ENCODE data around the gene RASGRF2. TPM values are rescaled to one million over a fixed set of nuclear protein-coding genes. Genes with fewer than 3 reads are reported as not detected.

RASGRF2 gene
- total RNA-seq, 1 experiment from 2014 or later, result not detected

DNA sequence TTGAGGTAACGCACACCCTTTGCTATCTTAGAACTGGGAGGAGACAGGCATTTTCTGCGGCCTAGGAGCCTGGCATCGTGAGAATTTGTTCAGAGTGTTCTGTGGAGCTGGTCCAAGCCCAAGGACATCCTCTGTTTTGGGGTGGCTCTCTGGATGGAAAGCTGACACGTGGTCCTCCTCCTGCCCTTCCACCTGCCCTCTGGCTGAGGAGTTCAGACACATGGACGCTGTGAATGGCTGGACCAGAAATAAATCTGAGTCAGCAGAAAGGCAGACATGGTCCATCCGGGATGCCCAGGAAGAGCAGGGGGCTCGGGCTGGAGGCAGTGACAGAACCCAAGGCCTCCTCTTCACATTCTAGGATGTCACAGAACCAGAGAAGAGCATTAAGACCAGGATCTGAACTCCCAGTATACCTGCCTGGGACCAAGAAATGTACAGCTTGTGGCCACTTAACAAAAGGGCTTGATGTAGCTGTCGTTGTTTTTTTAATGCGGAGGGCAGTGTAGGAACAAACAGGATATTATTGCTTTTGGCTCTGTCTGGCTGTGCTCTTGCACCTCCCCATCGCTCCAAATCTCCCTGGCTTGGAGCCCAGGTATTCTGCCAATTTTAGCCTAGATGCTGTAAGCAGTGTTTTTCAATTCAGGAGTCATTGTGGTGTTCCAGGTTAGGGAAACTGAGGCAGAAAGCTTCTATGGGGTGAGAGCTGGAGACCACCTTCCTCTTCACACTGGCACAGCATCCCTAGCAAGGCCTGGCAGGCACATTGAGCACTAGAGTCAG is 275.3 kb downstream of the RASGRF2 start:
- ChIA-PET POLR2A (interaction anchor here (1.0 kb wide), 1 partner anchor 64 kb away, joined by 3 read pairs; no protein-coding TSS in a partner anchor), CTCF (interaction anchor here (0.6 kb wide), 1 partner anchor 64 kb away, joined by 4 read pairs; no protein-coding TSS in a partner anchor)
- TF ChIP-seq CTCF (IDR thresholded peaks at IDR 0.05; ENCODE audit: unreplicated experiment), result no peak
- no peak overlapping the region for H3K27ac Mint-ChIP-seq (ENCODE audit: low read depth, unreplicated experiment)
- no peak overlapping the region for H3K4me3 Mint-ChIP-seq (ENCODE audit: unreplicated experiment)
- DNase-seq (ENCODE audit: unreplicated experiment), result no peak
- intact Hi-C loops (cut with micrococcal nuclease), result no loop called here
- no peaks in the 10 kb centered on the region for H3K36me3 Mint-ChIP-seq (ENCODE audit: insufficient read depth, unreplicated experiment)
- no peaks in the 10 kb centered on the region for H3K27me3 Mint-ChIP-seq (ENCODE audit: insufficient read depth, unreplicated experiment)
- no peaks in the 10 kb centered on the region for H3K9me3 Mint-ChIP-seq (ENCODE audit: unreplicated experiment)
- BruUV-seq (replicated peaks), result no TSS peak
- peaks cover 6% of the 10 kb centered on the region for H3K4me1 Mint-ChIP-seq (ENCODE audit: insufficient read depth, unreplicated experiment)

- DNase-seq (ENCODE audit: unreplicated experiment), result no peak
- H3K36me3 Mint-ChIP-seq (ENCODE audit: insufficient read depth, unreplicated experiment), result peaks cover 6% of the 10 kb centered on the region
- no TSS peak for BruUV-seq (replicated peaks)
- ChIA-PET POLR2A (no interaction called here), CTCF (interaction anchor here (1.0 kb wide), 1 partner anchor 35 kb away, joined by 3 read pairs; no protein-coding TSS in a partner anchor)
- peaks cover 6% of the 10 kb centered on the region for H3K4me1 Mint-ChIP-seq (ENCODE audit: insufficient read depth, unreplicated experiment)
- H3K27ac Mint-ChIP-seq (ENCODE audit: low read depth, unreplicated experiment), result no peak overlapping the region
- intact Hi-C loops (cut with micrococcal nuclease), result no loop called here
- H3K9me3 Mint-ChIP-seq (ENCODE audit: unreplicated experiment), result no peaks in the 10 kb centered on the region
- no peak for TF ChIP-seq CTCF (IDR thresholded peaks at IDR 0.05; ENCODE audit: unreplicated experiment)
- H3K4me3 Mint-ChIP-seq (ENCODE audit: unreplicated experiment), result no peak overlapping the region
- no peaks in the 10 kb centered on the region for H3K27me3 Mint-ChIP-seq (ENCODE audit: insufficient read depth, unreplicated experiment)
Observed at GRCh38 chr5:81238460-81238859, 278.3 kb downstream of the RASGRF2 start.

DNA sequence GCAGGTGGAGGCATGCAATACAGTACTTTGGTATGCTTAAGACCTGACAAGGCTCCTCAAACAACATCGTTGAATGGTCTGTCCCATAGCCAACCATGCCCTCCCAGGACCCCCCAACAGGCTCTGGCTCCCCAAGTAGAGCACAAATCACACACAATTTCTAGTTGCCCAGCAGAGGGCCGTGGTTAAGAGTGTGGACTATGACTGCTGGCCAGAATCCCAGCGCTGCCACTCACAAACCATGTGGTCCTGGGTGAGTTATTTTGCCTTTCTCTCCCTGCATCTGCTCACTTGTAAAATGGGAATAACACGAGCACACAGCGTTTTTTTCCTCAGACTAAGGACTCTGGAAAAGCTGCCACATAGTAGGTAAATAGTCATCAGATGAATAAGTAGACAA is 279.4 kb downstream of the RASGRF2 start:
- Mint-ChIP-seq H3K36me3 (ENCODE audit: insufficient read depth, unreplicated experiment) (peaks cover 6% of the 10 kb centered on the region), H3K4me1 (ENCODE audit: insufficient read depth, unreplicated experiment) (peaks cover 6% of the 10 kb centered on the region), H3K27ac (ENCODE audit: low read depth, unreplicated experiment) (no peak overlapping the region), H3K4me3 (ENCODE audit: unreplicated experiment) (no peak overlapping the region), H3K9me3 (ENCODE audit: unreplicated experiment) (no peaks in the 10 kb centered on the region), H3K27me3 (ENCODE audit: insufficient read depth, unreplicated experiment) (no peaks in the 10 kb centered on the region)
- ChIA-PET POLR2A (no interaction called here), CTCF (interaction anchor here (1.2 kb wide), 1 partner anchor 59 kb away, joined by 3 read pairs; no protein-coding TSS in a partner anchor)
- intact Hi-C loops (cut with micrococcal nuclease), result loop anchor here (10.0 kb wide), 1 partner anchor 55 kb away; no protein-coding TSS in a partner anchor
- TF ChIP-seq CTCF (IDR thresholded peaks at IDR 0.05; ENCODE audit: unreplicated experiment), result no peak
- DNase-seq (ENCODE audit: unreplicated experiment), result no peak
- BruUV-seq (replicated peaks), result no TSS peak

GRCh38 chr5:81241001-81241400 is 280.8 kb downstream of the RASGRF2 start:
- no peak for DNase-seq (ENCODE audit: unreplicated experiment)
- Mint-ChIP-seq H3K9me3 (ENCODE audit: unreplicated experiment) (no peaks in the 10 kb centered on the region), H3K36me3 (ENCODE audit: insufficient read depth, unreplicated experiment) (peaks cover 6% of the 10 kb centered on the region), H3K27ac (ENCODE audit: low read depth, unreplicated experiment) (no peak overlapping the region), H3K27me3 (ENCODE audit: insufficient read depth, unreplicated experiment) (no peaks in the 10 kb centered on the region), H3K4me3 (ENCODE audit: unreplicated experiment) (no peak overlapping the region), H3K4me1 (ENCODE audit: insufficient read depth, unreplicated experiment) (peaks cover 10% of the 10 kb centered on the region)
- no TSS peak for BruUV-seq (replicated peaks)
- CTCF ChIA-PET, result interaction anchor here (0.6 to 1.2 kb wide), 2 partner anchors 57 to 80 kb away, joined by 3 read pairs; no protein-coding TSS in a partner anchor
- no peak for TF ChIP-seq CTCF (IDR thresholded peaks at IDR 0.05; ENCODE audit: unreplicated experiment)
- POLR2A ChIA-PET, result interaction anchor here (0.9 kb wide), 1 partner anchor 57 kb away, joined by 3 read pairs; no protein-coding TSS in a partner anchor
- intact Hi-C loops (cut with micrococcal nuclease), result loop anchor here (10.0 kb wide), 1 partner anchor 54 kb away; no protein-coding TSS in a partner anchor
